Ishikawa (cell line): ENCODE data around the gene THRB.

Source experiments
- CREB1 ChIP-seq: IDR thresholded peaks from 2 replicates; pipeline ENCODE4 v1.6.1; 2012; ENCODE audit warnings: low read depth
- EP300 ChIP-seq: IDR thresholded peaks from 2 replicates; pipeline ENCODE4 v1.6.1; 2012; ENCODE audit warnings: borderline replicate concordance

GRCh38 chr3:24320601-24321000 lies 174.0 kb downstream of the THRB start:
- TF ChIP-seq CREB1 = no peak
- TF ChIP-seq EP300 = no peak
